Pancreas (tissue), 10 donors: ENCODE results near the gene ANKRD16. TPM values are rescaled to one million over a fixed set of nuclear protein-coding genes. Genes with fewer than 3 reads are reported as not detected.
"Not testable (repeated sequence)": the region's sequence is repeated elsewhere in the genome, so short reads cannot be mapped to it uniquely, and the experiment has no call there.

ENCODE experiments used
- ATAC-seq, 4 donors: fragments of 200-7000 bp; cut with Tn5 transposase; one replicate each; pipeline versions ENCODE4 v1.8.0 to v1.9.1; 2020; ENCODE audit warnings: mild to moderate bottlenecking in 4 of 4, moderate library complexity in 4 of 4
- DNase-seq, 6 donors: peaks; one replicate each; pipeline ENCODE4 v3.0.0-alpha.2; 2020
- FAIRE-seq: peaks from 2 replicates; lab custom pipeline; 2012; peaks lifted over from hg19 to GRCh38; lab: Jason Lieb, UNC
- H3K27ac ChIP-seq, 4 donors: fragments of 200-600 bp; sonication (generic); 1 replicate in 3 of 4; 2 replicates in 1 of 4; pipeline versions ENCODE4 v1.5.0 to v1.8.0; 2020
- H3K27me3 ChIP-seq, 4 donors: fragments of 200-600 bp; one replicate each; pipeline ENCODE4 v1.8.0; 2021
- H3K36me3 ChIP-seq, 3 donors: fragments of 200-600 bp; sonication (generic) in 1 of 3; one replicate each; pipeline versions ENCODE4 v1.5.0 to v1.8.0; 2020 to 2021
- H3K4me1 ChIP-seq, 3 donors: fragments of 200-600 bp; one replicate each; pipeline ENCODE4 v1.8.0; 2021
- H3K4me3 ChIP-seq, 4 donors: fragments of 200-600 bp; sonication (generic) in 2 of 4; one replicate each; pipeline versions ENCODE4 v1.5.0 to v1.8.0; 2020 to 2021
- H3K9me3 ChIP-seq, 4 donors: fragments of 200-600 bp; one replicate each; pipeline ENCODE4 v1.8.0; 2021
- WGBS, 2 donors: extraction: QIAGEN DNeasy Blood & Tissue Kit; methylation state at CpG; one replicate each; pipeline ENCODE4 v1.1.7; 2013; 5-methylcytosine and 5-hydroxymethylcytosine counted together
- intact Hi-C, 3 donors: fragments of 100-400 bp; cut with DNase I; formaldehyde crosslinking; loops; one replicate each; pipeline versions ENCODE4 v1.11.1 to v1.14.2; 2022
- polyA plus RNA-seq, 2 donors: library from polyadenylated mRNA; stranded (reverse); fragments of 200-250 nt; gene quantifications; one replicate each; pipeline ENCODE4 v1.2.3, GENCODE V29; 2013
- total RNA-seq, 6 donors: library from RNA; stranded (reverse); fragmentation: NEBNext Ultra II Directional in 4 of 6; extraction: Animal tissue kit (Norgen Biotek cat#: 25700) in 4 of 6; gene quantifications; one replicate each; pipeline versions ENCODE4 v1.2.1 to v1.2.4, GENCODE V29; 2021 to 2023
- TF ChIP-seq, protein P1 (sequence below), 4 donors: fragments of 200-600 bp; sonication (generic) in 3 of 4; IDR thresholded peaks; one replicate each; pipeline versions ENCODE4 v1.5.0 to v1.8.0; 2021; ENCODE audit warnings: antibody characterized with exemption in 4 of 4
- donor health status: healthy with polysubstance abuse.
- donor health status: DM: no; HTN: no; CAD: no; lungs with moderate emphysema.
- donor health status: DM: no; HTN: no; CAD: no.
- donor health status: control.
- donor health status: control.
- donor health status: Bipolar disorder and iron deficiency.
- donor health status: DM: yes; HTN: yes; CAD: no.
- donor health status: DM: no; HTN: no; CAD: no.
- donor health status: DM: no; HTN: no; CAD: no.
- donor health status: DM: yes; HTN: yes; CAD: no.

Gene ANKRD16
- total and polyA plus RNA-seq, 8 donors, result 3.0 to 5.5 (median 4.6) TPM

GRCh38 chr10:5844345-5845055 lies 45.2 kb downstream of the ANKRD16 start:
- Histone ChIP-seq H3K9me3 (no peaks in the 10 kb centered on the region), H3K4me3 (no peak overlapping the region), H3K27me3 (no peaks in the 10 kb centered on the region), H3K4me1 (no peaks in the 10 kb centered on the region), H3K36me3 (no peaks in the 10 kb centered on the region), H3K27ac (no peak overlapping the region)
- intact Hi-C loops, result no loop called here
- no peak for DNase-seq
- TF ChIP-seq, protein P1, sequence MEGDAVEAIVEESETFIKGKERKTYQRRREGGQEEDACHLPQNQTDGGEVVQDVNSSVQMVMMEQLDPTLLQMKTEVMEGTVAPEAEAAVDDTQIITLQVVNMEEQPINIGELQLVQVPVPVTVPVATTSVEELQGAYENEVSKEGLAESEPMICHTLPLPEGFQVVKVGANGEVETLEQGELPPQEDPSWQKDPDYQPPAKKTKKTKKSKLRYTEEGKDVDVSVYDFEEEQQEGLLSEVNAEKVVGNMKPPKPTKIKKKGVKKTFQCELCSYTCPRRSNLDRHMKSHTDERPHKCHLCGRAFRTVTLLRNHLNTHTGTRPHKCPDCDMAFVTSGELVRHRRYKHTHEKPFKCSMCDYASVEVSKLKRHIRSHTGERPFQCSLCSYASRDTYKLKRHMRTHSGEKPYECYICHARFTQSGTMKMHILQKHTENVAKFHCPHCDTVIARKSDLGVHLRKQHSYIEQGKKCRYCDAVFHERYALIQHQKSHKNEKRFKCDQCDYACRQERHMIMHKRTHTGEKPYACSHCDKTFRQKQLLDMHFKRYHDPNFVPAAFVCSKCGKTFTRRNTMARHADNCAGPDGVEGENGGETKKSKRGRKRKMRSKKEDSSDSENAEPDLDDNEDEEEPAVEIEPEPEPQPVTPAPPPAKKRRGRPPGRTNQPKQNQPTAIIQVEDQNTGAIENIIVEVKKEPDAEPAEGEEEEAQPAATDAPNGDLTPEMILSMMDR (IDR thresholded peaks at IDR 0.05), result no peak
- FAIRE-seq, result no peak
- WGBS, 2 donors, result 84 to 88% methylated on average over 13 of the region's 13 CpGs
- ATAC-seq, result no peak

GRCh38 chr10:5843686-5844344 lies 45.9 kb downstream of the ANKRD16 start:
- FAIRE-seq (no peak), ATAC-seq (no peak), DNase-seq (no peak)
- H3K27ac ChIP-seq, result no peak overlapping the region
- no peaks in the 10 kb centered on the region for H3K27me3 ChIP-seq
- intact Hi-C loops, result no loop called here
- H3K4me1 ChIP-seq, result no peaks in the 10 kb centered on the region
- H3K4me3 ChIP-seq, result no peak overlapping the region
- WGBS, 2 donors, result 64 to 68% methylated on average over 4 of the region's 4 CpGs
- TF ChIP-seq, protein P1 (IDR thresholded peaks at IDR 0.05), result no peak
- no peaks in the 10 kb centered on the region for H3K36me3 ChIP-seq
- H3K9me3 ChIP-seq, result no peaks in the 10 kb centered on the region

DNA sequence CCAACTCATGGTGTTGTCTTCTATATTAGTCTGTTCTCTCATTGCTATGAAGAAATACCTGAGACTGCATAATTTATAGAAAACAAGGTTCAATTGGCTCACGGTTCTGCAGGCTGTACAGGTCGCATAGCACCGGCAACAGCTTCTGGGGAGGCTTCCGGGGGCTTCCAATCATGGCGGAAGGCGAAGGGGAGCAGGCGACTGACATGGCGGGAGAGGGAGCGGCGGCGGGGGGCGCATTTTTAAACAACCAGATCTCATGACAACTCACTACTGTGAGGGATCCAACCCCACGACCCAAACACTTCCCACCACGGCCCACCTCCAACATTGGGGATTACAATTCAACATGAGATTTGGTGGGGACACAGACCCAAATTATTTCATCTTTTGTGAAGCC lies 47.7 kb downstream of the ANKRD16 start:
- Histone ChIP-seq H3K4me3 (no peak overlapping the region), H3K4me1 (no peaks in the 10 kb centered on the region), H3K9me3 (no peaks in the 10 kb centered on the region), H3K27ac (no peak overlapping the region), H3K27me3 (no peaks in the 10 kb centered on the region), H3K36me3 (no peaks in the 10 kb centered on the region)
- intact Hi-C loops, result no loop called here
- ATAC-seq (no peak), FAIRE-seq (no peak), DNase-seq (no peak)
- 92 to 95% methylated on average over 12 to 14 of the region's 14 CpGs for WGBS, 2 donors
- TF ChIP-seq, protein P1 (IDR thresholded peaks at IDR 0.05), result no peak

DNA sequence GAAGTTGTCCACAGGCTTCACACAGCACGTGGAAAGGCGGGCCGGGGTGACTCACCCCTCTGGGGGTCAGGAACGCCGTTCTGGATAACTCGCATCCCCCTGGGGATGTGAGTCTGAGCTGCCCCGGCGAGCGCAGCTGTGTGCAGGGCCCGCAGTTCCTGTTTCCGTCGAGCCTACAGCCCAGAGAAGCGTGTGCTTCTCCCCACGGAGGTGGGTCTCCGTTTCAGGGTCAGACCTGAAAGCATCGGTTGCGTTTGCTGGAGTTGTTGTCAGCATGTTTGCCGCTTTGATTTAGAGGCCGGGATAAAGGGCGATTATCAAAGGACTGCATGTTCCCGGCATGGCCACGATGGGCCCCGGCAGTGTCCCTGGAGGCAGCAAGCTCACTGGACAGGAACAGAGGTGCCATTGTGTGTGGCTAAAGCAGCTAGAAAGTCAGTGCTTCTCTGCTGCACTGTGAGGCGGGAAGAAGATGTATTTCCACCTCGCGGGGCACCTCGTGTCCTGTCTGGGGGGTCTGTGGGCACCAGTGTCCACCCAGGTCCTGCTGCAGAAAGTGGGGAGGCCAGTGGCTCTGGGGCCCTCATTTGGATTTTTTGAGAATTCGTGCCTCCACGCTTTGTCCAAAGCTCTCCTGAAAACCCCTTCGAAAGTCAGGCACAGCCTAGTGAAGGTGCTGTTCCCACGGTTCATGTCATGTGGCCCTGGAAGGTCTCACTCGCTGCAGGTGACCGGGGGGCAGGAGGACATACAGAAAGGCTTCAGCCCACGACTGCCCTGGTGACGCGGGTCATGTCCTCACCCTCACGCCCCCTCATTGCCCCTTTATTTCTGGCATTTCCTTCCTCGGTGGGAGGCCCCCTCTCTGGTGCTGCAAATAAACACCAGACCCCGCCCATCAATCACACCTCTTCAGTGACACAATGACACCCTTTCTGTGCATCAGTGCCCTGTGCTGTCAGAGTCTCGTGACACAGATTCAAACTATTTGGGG lies 49.1 kb downstream of the ANKRD16 start:
- ATAC-seq (peak in 3 of 4 donors; percentile 30 to 67 (median 34)), DNase-seq (no peak), FAIRE-seq (no peak)
- H3K27me3 ChIP-seq, result no peaks in the 10 kb centered on the region
- no peaks in the 10 kb centered on the region for H3K36me3 ChIP-seq
- H3K27ac ChIP-seq, result no peak overlapping the region
- H3K4me1 ChIP-seq, result no peaks in the 10 kb centered on the region
- intact Hi-C loops, result no loop called here
- no peak overlapping the region for H3K4me3 ChIP-seq
- no peaks in the 10 kb centered on the region for H3K9me3 ChIP-seq
- WGBS, 2 donors, result 53 to 57% methylated on average over 40 of the region's 40 CpGs
- TF ChIP-seq, protein P1 (IDR thresholded peaks at IDR 0.05), result no peak

DNA sequence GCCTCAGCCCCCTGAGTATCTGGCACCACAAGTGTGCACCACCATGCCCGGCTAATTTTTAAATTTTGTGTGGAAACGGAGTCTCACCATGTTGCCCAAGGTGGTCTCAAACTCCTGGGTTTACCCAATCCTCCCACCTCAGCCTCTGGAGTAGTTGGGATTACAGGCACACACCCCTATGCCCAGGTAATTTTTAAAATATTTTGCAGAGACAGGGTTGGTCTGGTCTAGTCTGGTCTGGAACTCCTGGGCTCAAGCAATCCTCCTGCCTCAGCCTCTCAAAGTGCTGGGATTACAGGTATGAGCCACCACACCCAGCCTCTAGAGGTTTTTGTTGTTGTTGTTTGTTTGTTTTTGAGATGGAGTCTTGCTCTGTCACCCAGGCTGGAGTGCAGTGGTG lies 53.5 kb downstream of the ANKRD16 start:
- H3K27ac ChIP-seq, FAIRE-seq, H3K4me3 ChIP-seq, H3K9me3 ChIP-seq, H3K4me1 ChIP-seq, H3K27me3 ChIP-seq, DNase-seq, H3K36me3 ChIP-seq, ATAC-seq, intact Hi-C loops: not testable (repeated sequence)
- 89 to 96% methylated on average over 2 of the region's 2 CpGs for WGBS, 2 donors
